Ramos (cell line): ENCODE results near the gene RAMP3.
"Not testable (repeated sequence)": the region's sequence is repeated elsewhere in the genome, so short reads cannot be mapped to it uniquely, and the experiment has no call there.

Experiments
- in situ Hi-C: fragments of 300-500 bp; cut with MboI; formaldehyde crosslinking; loops from one replicate; pipeline ENCODE4 v1.14.3; 2022; ENCODE audit warnings: low sequenced_read_pairs; ENCODE audit not compliant: unreplicated experiment

The RAMP3 gene, protein sequence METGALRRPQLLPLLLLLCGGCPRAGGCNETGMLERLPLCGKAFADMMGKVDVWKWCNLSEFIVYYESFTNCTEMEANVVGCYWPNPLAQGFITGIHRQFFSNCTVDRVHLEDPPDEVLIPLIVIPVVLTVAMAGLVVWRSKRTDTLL

GRCh38 chr7:45157653-45158401, at the start of gene RAMP3:
Gene RAMP3 (plus strand): TSS chr7:45157791. CDS start chr7:45157829, 38 bp downstream.
- in situ Hi-C loops = loop anchor here (10.0 kb wide), 1 partner anchor 697 kb away; no protein-coding TSS in a partner anchor

- in situ Hi-C loops = no loop called here
Observed at GRCh38 chr7:45108863-45109262, 48.7 kb upstream of the RAMP3 start.

GRCh38 chr7:45111298-45112223, 46.0 kb upstream of the RAMP3 start, which contains the start of gene TBRG4:
Gene TBRG4 (minus strand): TSS chr7:45111697. CDS start chr7:45109237, 2,460 bp downstream.
- in situ Hi-C loops = no loop called here

- in situ Hi-C loops = no loop called here
Observed at GRCh38 chr7:45112648-45113047, 44.9 kb upstream of the RAMP3 start.

- in situ Hi-C loops = not testable (repeated sequence)
Observed at GRCh38 chr7:45114257-45114656, 43.3 kb upstream of the RAMP3 start.

- in situ Hi-C loops = no loop called here
Observed at GRCh38 chr7:45114926-45115325, 42.7 kb upstream of the RAMP3 start.

- in situ Hi-C loops = no loop called here
Observed at GRCh38 chr7:45116048-45116447, 41.5 kb upstream of the RAMP3 start.

GRCh38 chr7:45117582-45117981, 40.0 kb upstream of the RAMP3 start:
- in situ Hi-C loops = no loop called here

GRCh38 chr7:45118292-45118691, 39.3 kb upstream of the RAMP3 start:
- in situ Hi-C loops = no loop called here

GRCh38 chr7:45118889-45119331, 38.7 kb upstream of the RAMP3 start:
- in situ Hi-C loops = no loop called here

- in situ Hi-C loops = no loop called here
Observed at GRCh38 chr7:45119550-45119949, 38.0 kb upstream of the RAMP3 start.

DNA sequence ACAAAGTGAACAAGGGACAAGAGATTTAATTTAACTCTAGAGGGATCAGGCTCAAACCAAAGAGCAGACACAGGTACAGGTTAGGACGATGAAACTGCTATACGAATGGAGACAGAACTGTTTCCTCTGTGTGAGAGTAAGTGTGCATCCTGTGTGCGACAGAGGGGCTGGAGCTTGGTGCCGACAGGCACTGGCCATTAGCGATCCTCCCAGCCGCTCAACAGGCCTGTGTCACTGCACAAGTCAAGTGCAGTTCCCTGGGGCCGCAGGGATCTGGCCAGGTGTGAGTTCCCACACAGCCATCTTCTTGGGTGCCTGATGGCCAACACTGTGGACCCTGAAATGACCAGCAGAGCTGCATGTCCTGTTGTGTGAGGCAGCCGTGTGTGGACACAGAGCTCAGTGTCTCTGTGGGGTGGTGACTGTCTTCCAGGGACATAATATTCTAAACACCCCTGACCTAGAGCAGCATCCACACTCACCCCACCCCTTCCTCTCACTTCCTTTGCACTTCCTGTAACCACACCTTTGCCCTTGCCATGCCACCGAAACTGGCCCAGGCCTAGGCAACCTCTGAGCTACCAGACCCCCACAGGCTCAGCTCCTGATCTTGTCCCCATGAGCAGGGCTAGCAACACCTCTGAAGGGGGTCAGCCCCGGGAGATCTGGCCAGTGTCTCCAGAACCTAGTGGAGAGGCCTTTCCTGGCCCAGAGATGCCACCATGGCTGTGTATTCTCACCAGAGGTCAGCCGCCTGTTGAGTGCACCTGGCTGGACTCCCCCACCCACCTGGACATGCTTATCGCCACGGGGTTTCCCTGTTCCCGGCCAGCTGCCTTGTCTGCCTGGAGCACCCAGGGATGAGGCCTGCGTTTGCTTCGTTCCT, 34.4 kb upstream of the RAMP3 start:
- in situ Hi-C loops = no loop called here

GRCh38 chr7:45123913-45124710, 33.5 kb upstream of the RAMP3 start:
- in situ Hi-C loops = no loop called here

DNA sequence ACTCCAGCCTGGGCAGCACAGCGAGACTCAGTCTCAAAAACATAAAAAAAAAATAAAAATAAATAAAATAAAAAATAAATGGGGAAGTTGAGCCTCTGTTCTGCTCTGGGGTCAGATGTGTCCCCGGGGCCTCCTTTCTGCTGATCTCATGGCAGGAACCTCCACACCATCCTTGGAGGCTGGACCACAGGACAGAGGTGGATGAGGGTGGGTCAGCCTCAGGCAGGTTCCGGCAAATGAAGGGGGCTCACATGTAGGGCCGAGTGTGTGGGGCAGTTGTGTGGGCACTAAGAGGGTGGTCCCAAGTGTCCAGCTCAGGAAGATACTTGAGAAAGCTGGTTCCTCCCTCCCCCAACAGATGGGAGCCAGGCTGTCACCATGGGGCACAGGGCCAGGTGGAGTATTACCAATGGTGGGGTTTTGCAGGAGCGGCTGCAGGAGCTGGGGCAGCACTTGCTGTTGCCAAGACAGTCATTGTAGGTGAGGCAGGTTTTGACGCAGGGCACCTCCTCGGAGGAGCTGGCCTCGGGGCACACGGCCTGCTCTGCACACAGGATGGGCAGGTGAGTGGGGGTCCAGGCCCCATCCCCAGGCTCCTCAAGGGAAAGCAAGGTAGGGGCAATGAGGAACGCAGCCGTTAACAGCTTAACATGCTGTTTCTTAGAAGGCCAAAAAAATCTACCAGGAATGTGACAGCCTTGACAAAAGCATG, 32.2 kb upstream of the RAMP3 start:
- in situ Hi-C loops = no loop called here

DNA sequence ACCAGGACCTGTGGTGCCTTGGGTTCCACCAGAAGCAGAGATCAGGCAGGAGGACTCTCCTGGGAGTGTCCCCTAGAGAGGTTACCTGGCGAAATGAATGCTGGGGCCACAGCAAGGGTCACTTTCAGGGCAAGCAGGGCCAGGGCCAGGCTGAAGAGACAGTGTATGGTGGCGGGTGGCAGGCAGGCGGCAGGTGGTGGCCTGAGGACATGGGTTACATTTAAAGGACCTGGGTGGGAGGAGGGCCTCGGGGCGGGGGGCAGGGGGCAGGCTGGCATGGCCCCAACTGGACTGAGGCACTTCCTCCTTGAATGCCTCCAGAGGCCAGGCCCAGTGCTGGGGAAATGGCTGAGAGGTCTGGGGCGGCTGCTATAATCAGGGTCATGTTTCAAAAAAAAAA, 31.4 kb upstream of the RAMP3 start:
- in situ Hi-C loops = no loop called here

- in situ Hi-C loops = no loop called here
Observed at GRCh38 chr7:45126920-45127319, 30.7 kb upstream of the RAMP3 start.

GRCh38 chr7:45129181-45129800, 28.3 kb upstream of the RAMP3 start:
- in situ Hi-C loops = no loop called here

- in situ Hi-C loops = loop anchor here (10.0 kb wide), 3 partner anchors 155 to 535 kb away; partner anchors contain the start of gene MYO1G
Observed at GRCh38 chr7:45129906-45130305, 27.7 kb upstream of the RAMP3 start.
